ENCODE results near the gene EDNRA.

- no peak for TF ChIP-seq POLR2AphosphoS5 (IDR thresholded peaks at IDR 0.05)
- TF ChIP-seq POLR2A (IDR thresholded peaks at IDR 0.05) = no peak
These were observed 17.8 kb upstream of the EDNRA start for GRCh38 chr4:147463065-147463464.

Data from breast epithelium (tissue), 3 donors.